ENCODE results near the gene C1QTNF6. TPM values are rescaled to one million over a fixed set of nuclear protein-coding genes. Genes with fewer than 3 reads are reported as not detected.
"Not testable (repeated sequence)": the region's sequence is repeated elsewhere in the genome, so short reads cannot be mapped to it uniquely, and the experiment has no call there.

The C1QTNF6 gene
- polyA plus RNA-seq, 1 donor: 32.2 TPM

DNA sequence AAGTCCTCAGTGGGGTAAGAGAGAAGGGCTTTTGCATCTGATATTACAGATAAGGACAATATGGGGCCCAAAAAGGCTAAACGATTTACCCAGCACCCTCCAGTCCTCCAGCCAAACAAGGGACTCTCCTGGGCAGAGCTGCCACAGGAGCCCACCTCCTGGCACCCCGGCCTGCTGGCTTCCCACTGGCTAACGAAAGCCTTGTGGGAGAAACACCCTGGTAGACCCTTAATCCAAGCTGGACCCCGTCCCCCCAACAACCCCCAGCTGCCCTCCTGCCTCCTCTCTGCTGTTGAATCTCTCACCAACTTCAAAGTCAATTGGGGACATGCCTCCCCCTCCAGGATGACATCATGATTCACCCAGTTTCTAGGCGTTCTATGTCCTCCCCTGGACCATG is 10.8 kb downstream of the C1QTNF6 start:
- no peak for DNase-seq

- DNase-seq: peak; percentile 69
These were observed 11.5 kb downstream of the C1QTNF6 start for GRCh38 chr22:37176464-37177061.

DNA sequence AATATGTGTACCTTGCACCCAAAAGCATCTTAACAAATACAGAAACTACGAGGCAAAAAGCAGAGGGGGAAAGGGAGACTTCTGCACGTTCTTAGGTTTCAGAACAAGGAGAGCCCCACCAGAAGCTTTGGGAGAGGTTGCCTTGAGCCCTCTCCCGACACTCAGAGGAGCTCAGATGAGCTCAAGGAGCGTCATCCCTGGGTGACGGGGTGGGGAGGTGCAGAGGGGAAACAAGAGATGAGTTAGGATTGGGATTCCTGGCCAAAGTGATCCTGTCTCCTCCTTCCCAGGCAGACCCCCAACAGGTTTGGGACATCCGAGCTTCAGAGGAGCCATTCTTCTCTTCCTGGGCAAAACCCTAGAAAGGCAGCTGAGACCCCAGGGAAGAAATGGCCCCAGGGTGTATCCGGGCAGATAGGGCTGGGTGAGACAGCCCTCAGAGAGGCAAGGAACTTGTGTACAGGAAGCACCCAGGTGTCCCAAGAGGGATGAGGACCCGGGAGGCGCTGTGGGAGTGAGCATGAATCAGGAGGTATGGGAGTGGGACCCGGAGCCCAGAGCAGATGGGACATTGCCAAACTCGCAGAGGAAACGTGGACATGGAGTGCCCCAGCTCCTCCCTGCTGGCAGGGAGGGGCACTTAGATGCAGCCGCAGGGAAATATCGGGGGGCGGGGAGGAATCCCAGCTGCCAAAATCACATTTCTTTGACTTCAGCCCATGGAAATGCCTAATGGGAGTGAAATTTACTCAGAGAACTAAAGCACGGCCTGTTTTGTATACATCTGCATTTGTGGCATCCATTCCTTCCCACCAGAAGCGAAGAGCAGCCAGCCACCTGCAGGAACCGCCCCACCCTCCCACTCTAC is 12.4 kb downstream of the C1QTNF6 start:
- no peak for DNase-seq

- DNase-seq: no peak
These were observed 13.1 kb downstream of the C1QTNF6 start for GRCh38 chr22:37174964-37175363.

GRCh38 chr22:37173709-37174108 is 14.3 kb downstream of the C1QTNF6 start:
- DNase-seq: no peak

GRCh38 chr22:37172266-37173245 is 15.5 kb downstream of the C1QTNF6 start:
- DNase-seq: no peak

- no peak for DNase-seq
These were observed 16.4 kb downstream of the C1QTNF6 start for GRCh38 chr22:37171662-37172061.

DNA sequence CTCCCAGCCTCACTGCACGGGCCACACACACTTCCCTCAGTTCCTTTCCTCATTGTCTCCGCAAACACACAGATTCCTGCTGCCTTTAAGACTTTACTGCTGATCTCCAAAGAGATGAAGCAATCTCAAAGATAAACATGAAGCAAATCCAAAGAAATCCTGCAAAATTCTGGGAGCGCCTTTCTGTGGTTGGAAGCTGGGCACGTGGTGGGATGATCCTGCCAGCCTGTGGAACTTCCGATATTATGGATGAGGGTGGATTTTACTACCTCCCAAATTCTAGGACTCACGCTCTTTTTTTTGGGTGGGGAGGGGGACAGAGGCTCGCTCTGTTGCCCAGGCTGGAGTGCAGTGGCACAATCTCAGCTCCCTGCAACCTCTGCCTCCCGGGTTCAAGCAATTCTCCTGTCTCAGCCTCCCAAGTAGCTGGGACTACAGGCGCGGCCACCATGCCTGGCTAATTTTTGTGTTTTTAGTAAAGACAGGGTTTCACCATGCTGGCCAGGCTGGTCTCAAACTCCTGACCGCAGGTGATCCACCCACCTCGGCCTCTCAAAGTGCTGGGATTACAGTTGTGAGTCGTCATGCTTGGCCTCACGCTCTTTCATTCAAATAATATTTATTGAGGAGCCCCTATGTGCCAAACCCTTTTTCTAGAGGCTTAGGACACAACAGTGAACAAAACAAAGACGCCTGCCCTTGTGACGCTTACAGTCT is 17.2 kb downstream of the C1QTNF6 start:
- not testable (repeated sequence) for DNase-seq

DNA sequence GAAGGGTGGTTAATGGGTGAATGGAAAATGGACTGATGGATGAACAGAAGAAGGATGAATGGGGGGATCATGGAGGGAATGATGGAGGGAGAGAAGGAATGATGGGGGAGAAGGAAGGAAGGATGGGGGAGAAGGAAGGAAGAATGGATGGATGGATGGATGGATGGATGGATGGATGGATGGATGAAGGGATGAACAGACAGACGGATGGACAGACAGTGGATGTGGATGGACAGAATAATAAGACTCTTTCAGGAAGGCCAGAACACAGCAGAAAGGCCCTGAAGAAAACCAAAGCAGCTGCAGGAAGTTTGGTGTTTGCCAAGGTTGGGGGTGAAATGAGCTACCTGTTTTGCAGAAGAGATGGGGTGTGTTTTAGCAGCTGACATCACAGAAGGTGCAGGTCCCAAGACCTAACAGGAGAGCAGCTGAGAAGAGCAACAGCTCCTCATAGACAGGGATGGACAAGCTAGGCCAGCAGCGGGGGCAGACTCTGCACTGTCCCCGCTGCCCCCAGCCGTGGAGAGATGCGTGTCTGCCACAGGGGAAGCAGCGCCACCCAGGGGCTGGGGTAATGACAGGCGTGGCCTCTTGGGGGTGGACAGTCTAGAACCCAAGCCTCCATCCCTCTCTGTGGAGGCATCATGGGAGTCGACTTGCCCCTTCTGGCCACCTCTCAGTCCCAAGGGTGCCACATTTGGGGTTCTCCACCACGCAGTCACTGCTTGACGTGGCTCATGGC is 17.9 kb downstream of the C1QTNF6 start:
- DNase-seq: no peak

DNA sequence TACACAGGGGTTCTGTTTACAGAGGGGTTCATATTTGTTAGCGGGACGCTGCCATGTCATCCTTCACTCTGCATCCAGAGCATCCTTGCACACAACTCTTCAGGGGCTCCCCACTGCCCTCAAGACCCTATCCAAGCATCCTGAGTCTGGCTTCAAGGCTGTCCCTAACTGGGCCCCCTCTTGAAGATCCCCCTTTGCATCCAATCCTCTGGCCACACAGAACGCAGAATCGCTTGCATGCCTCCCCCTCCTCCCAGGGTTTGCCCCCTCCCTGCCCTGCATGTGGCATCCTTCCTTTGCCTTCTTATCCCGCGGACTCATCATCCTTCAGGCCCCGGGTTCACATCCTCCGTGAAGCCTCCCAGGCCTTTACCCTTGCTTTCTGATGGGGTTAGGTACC is 18.6 kb downstream of the C1QTNF6 start:
- no peak for DNase-seq

DNA sequence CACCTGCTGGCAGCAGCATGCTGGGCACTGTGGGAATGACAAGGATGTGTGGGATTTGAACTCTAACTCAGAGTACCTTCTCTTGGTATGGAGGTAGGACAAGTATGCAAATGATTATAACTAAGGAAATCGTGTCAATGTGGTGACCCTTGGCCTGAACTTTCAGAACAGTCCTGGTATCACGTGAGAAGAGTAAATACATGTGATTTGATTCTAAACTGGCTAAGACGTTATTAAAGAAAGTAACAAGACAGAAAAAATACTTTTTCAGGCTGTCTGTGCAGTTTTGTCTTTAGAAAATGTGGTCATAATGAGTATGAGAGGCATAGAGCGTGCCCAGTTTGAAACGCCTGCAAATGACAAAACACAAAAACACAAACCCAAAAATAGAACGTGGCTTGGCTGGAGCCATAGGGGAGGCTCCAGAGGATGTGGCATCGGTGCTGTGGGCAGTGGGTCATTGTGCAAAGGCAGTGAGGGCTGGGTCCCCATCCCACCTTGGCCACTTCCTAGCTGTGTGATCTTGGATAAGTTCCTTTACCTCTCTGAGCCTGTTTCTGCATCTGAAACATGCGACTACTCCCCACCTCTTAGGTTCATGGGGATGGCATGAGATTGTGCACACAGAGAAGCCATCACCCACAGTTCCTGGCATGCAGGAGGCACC is 19.9 kb downstream of the C1QTNF6 start:
- no peak for DNase-seq

DNA sequence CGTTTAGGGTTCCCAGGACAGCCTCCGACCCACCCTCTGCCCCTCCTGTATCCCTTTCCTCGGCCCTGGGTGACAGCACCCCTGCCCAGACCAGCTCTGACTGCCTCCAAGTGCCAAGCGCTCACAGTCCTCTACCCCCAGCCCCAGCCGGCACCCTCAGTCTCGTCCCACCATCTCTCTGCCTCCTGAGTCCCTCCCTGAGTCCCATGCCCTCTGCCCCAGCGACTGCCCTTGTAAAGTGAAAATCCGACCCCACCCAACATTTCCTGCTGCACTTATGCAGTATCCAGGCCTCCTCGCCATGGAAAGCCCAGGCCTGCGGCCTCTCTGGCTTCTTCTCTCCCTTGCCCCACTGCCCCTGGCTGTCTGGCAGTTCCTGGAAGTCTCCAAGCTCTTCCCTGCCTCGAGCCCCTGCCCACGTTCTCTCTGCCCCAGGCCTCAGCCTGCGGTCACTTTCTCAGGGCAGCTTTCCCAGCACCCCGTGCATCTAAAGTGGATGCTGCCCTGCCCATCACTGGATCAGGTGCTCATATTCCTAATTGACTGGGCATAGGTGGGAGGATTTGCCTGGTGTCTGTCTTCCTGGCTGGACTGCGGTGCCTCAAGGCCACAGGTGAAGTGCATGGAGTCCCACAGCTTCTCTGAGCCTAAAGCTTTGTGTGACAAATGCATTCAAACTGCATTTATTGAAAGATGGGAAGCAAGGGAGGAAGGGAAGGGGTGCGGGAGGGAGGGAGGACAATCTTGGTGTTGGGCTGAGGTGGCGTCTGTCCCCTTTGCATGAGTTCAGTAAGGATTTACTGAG is 20.7 kb downstream of the C1QTNF6 start:
- DNase-seq: no peak

- DNase-seq: peak; percentile 82
These were observed 21.4 kb downstream of the C1QTNF6 start for GRCh38 chr22:37166675-37167066.

DNA sequence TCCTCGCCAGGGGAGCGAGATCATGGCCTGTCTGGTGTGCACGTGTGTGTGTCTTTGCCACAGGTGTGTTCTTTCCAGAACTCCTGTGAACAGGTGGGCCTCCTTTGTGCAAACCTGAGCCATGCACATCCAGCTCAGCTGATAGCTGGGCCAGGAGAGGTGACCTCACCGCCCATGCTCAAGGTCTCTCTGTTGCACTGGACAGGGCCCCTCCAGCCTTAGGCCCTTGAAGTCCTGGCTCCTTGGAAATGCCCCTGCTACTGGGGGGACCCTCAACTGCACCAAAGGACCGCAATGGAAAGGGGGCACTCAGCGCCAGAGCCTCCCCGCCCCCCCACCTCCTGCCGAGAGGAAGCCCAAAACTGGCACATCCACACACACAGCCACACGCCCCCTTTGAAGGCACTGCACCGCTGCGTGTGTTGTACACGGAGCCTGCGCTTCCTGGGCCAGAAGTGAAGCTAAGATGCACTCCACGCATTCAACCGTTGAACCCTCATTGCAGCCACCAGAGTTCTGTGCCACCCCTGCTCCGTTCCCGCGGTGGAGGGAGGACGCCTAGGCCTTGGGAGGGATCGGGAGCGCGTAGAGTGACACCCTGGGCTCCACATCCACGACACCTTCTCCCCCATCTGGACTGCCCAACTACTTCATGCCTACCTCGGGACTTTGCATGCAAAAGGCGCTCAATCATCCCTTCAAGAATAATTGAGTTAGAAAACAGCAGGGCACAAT is 21.9 kb downstream of the C1QTNF6 start:
- DNase-seq: no peak

DNA sequence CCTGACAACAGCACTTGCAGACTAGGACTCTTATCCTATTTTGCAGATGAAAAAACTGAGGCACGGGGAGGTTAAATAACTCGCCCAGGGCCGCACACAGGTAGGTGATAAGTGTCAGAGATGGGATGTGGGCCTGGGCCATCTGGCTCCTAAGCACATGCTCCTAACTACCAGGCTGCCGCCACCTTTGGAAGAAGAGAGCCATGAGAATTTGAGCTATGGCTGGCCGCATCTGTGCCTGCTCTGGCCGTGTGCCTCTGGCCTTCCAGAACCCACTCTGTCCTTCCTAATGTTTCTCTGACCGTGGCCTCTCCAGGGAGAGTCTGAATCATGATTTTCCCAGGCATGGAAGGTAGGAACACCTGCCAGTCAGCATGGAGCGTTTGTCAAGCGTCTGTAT is 23.0 kb downstream of the C1QTNF6 start:
- no peak for DNase-seq

- no peak for DNase-seq
These were observed 23.6 kb downstream of the C1QTNF6 start for GRCh38 chr22:37164505-37164887.

- DNase-seq: no peak
These were observed 24.2 kb downstream of the C1QTNF6 start for GRCh38 chr22:37163575-37164504.

- DNase-seq: no peak
These were observed 25.0 kb downstream of the C1QTNF6 start for GRCh38 chr22:37163096-37163489.

Data from left kidney (tissue), 2 donors.